ENCODE measurements around the gene PRR33. TPM values are rescaled to one million over a fixed set of nuclear protein-coding genes. Genes with fewer than 3 reads are reported as not detected.

The PRR33 gene
- total RNA-seq, 1 donor from 2014 or later = not detected

DNA sequence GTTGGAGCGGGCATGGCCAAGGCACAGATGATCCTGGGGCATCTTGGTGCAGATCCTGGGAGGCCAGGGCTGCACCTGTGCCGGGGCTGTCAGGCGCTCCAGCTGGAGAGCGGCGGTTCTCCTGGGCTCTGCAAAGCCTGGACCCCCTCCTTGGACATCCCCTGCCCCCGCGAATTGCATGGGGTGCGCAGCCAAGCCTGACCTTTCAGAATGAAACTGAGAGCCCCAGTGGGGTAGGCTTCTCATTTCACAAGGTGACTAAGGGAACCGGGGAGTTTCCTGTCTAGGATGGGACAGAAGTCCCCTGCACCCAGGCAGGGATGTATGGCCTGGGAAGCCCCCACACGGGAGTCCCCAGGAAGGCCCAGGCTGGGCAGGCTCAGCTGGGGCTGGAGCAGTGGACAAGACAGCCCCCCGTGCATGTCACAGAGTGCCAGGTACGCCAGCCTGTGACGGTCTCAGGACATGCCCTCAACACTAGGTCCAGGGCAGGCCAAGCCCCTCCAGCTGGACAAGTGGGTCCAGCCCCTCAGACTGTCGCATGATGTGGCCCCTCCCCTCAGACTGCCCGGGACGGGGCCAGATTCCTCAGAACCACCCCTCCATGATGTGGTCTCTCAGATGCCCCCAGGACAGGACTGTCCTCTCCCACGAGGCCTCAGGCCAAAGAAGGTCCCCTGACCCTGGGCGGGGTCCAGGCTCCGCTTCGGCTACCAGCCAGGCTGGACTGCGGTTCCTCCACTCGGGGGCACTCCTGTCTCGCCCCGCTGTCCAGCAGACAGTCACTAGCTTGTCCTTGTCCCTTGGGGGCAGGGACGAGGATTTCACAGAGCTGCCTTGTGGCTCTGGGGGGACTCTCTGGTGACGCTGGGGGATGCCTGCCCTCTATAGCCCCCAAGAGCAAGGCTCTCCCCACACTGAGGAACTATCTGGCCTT, 36.5 kb downstream of the PRR33 start:
- H3K27me3 ChIP-seq (ENCODE audit: insufficient read depth, low read length) = no peaks in the 10 kb centered on the region
- DNase-seq (ENCODE audit: low read depth) (no peak), FAIRE-seq (no peak)
- H3K79me2 ChIP-seq (ENCODE audit: insufficient read depth, low read length) = no peaks in the 10 kb centered on the region
- H3K27me3 Mint-ChIP-seq (ENCODE audit: low read depth, unreplicated experiment) = peaks cover 16% of the 10 kb centered on the region
- no peak overlapping the region for H3K4me3 Mint-ChIP-seq (ENCODE audit: unreplicated experiment)
- no peak overlapping the region for H3K4me2 ChIP-seq (ENCODE audit: low read length)
- H3K4me1 ChIP-seq (ENCODE audit: insufficient read depth, low read length) = no peaks in the 10 kb centered on the region
- H3K27ac Mint-ChIP-seq (ENCODE audit: unreplicated experiment) = no peak overlapping the region
- H4K20me1 ChIP-seq (ENCODE audit: insufficient read depth, low read length) = no peaks in the 10 kb centered on the region
- H2AFZ ChIP-seq (ENCODE audit: low read depth, low read length) = no peak overlapping the region
- H3K4me3 ChIP-seq (ENCODE audit: insufficient read depth, low read depth, low read length) = no peak overlapping the region
- H3K27ac ChIP-seq (ENCODE audit: low read depth, low read length) = no peak overlapping the region
- no peak for TF ChIP-seq EZH2 (IDR thresholded peaks at IDR 0.05; ENCODE audit: insufficient read depth, low read length)
- TF ChIP-seq CTCF (IDR thresholded peaks at IDR 0.05; ENCODE audit: insufficient read depth, low read depth, low read length) = no peak
- H3K9me3 Mint-ChIP-seq (ENCODE audit: unreplicated experiment) = no peaks in the 10 kb centered on the region
- no peaks in the 10 kb centered on the region for H3K9me3 ChIP-seq (ENCODE audit: insufficient read depth, low read depth, low read length)
- H3K36me3 ChIP-seq (ENCODE audit: insufficient read depth, low read length) = no peaks in the 10 kb centered on the region
- no peaks in the 10 kb centered on the region for H3K4me1 Mint-ChIP-seq (ENCODE audit: low read depth, unreplicated experiment)
- no peaks in the 10 kb centered on the region for H3K36me3 Mint-ChIP-seq (ENCODE audit: low read depth, unreplicated experiment)
- H3K9ac ChIP-seq (ENCODE audit: low read length) = no peak overlapping the region

- no peak for DNase-seq (ENCODE audit: low read depth)
- Histone ChIP-seq H3K9ac (ENCODE audit: low read length) (no peak overlapping the region), H3K27me3 (ENCODE audit: insufficient read depth, low read length) (no peaks in the 10 kb centered on the region), H3K4me3 (ENCODE audit: insufficient read depth, low read depth, low read length) (no peak overlapping the region), H2AFZ (ENCODE audit: low read depth, low read length) (no peak overlapping the region), H3K27ac (ENCODE audit: low read depth, low read length) (no peak overlapping the region), H3K9me3 (ENCODE audit: insufficient read depth, low read depth, low read length) (no peaks in the 10 kb centered on the region), H3K79me2 (ENCODE audit: insufficient read depth, low read length) (no peaks in the 10 kb centered on the region), H3K4me2 (ENCODE audit: low read length) (no peak overlapping the region), H3K36me3 (ENCODE audit: insufficient read depth, low read length) (no peaks in the 10 kb centered on the region), H3K4me1 (ENCODE audit: insufficient read depth, low read length) (no peaks in the 10 kb centered on the region), H4K20me1 (ENCODE audit: insufficient read depth, low read length) (no peaks in the 10 kb centered on the region)
- Mint-ChIP-seq H3K4me3 (ENCODE audit: unreplicated experiment) (no peak overlapping the region), H3K27me3 (ENCODE audit: low read depth, unreplicated experiment) (peaks cover 16% of the 10 kb centered on the region), H3K9me3 (ENCODE audit: unreplicated experiment) (no peaks in the 10 kb centered on the region), H3K4me1 (ENCODE audit: low read depth, unreplicated experiment) (no peaks in the 10 kb centered on the region), H3K36me3 (ENCODE audit: low read depth, unreplicated experiment) (no peaks in the 10 kb centered on the region), H3K27ac (ENCODE audit: unreplicated experiment) (no peak overlapping the region)
- no peak for FAIRE-seq
- no peak for TF ChIP-seq CTCF (IDR thresholded peaks at IDR 0.05; ENCODE audit: insufficient read depth, low read depth, low read length)
- TF ChIP-seq EZH2 (IDR thresholded peaks at IDR 0.05; ENCODE audit: insufficient read depth, low read length) = no peak
Measured at GRCh38 chr11:1854132-1854948, 37.4 kb downstream of the PRR33 start.

Measured in astrocyte (in vitro differentiated cells and primary cell).